Measurements from ENCODE around the gene CAPN7. TPM values are rescaled to one million over a fixed set of nuclear protein-coding genes. Genes with fewer than 3 reads are reported as not detected.

The CAPN7 gene
- total and polyA plus RNA-seq, 5 donors = 13.2 to 33.7 (median 28.9) TPM

- Histone ChIP-seq H3K9me3 (ENCODE audit: control insufficient read depth, low read length) (no peaks in the 10 kb centered on the region), H3K4me1 (ENCODE audit: control insufficient read depth, insufficient read depth, low read length) (peaks cover 11% of the 10 kb centered on the region), H3K27ac (ENCODE audit: low read length) (no peak overlapping the region), H3K27me3 (ENCODE audit: control insufficient read depth, insufficient read depth) (no peaks in the 10 kb centered on the region), H3K4me3 (ENCODE audit: low read length) (no peak overlapping the region)
- 85% methylated on average over 19 of the region's 19 CpGs for WGBS
- intact Hi-C loops (cut with DNase I) = loop anchor here (2.0 to 10.0 kb wide), 6 partner anchors 66 to 116 kb away; partner anchors contain the start of gene SH3BP5 (in 3 of the 4)
- ATAC-seq (no peak), DNase-seq (no peak)
Observed at GRCh38 chr3:15265655-15266509, 59.8 kb downstream of the CAPN7 start.

GRCh38 chr3:15266510-15267376 lies 60.7 kb downstream of the CAPN7 start:
- Histone ChIP-seq H3K4me1 (ENCODE audit: control insufficient read depth, insufficient read depth, low read length) (peaks cover 11% of the 10 kb centered on the region), H3K9me3 (ENCODE audit: control insufficient read depth, low read length) (no peaks in the 10 kb centered on the region), H3K27ac (ENCODE audit: low read length) (no peak overlapping the region), H3K4me3 (ENCODE audit: low read length) (no peak overlapping the region), H3K27me3 (ENCODE audit: control insufficient read depth, insufficient read depth) (no peaks in the 10 kb centered on the region)
- no peak for ATAC-seq
- intact Hi-C loops (cut with DNase I) = loop anchor here (2.0 to 10.0 kb wide), 6 partner anchors 66 to 116 kb away; partner anchors contain the start of gene SH3BP5 (in 3 of the 4)
- no peak for DNase-seq
- WGBS = 67% methylated on average over 13 of the region's 13 CpGs

DNA sequence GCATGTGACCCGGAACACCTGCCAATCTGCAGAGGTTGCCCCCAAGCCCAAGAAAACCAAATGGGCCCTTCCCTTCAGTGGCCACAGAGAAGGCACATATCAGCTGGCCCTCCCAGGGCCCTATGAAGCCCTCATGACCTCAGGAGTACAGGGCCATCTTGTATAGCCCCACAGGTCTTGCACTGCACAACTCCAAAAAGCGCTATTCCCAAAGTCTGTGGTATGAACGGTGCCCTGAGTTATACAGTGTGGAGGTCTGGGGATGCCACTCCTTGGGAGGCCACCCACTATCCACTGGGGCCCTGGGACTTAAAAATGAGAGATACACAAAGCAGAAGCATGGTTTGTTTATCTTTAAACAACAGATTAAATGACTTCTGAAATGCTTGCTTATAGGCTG lies 61.5 kb downstream of the CAPN7 start:
- Histone ChIP-seq H3K27me3 (ENCODE audit: control insufficient read depth, insufficient read depth) (no peaks in the 10 kb centered on the region), H3K27ac (ENCODE audit: low read length) (no peak overlapping the region), H3K4me1 (ENCODE audit: control insufficient read depth, insufficient read depth, low read length) (peaks cover 11% of the 10 kb centered on the region), H3K9me3 (ENCODE audit: control insufficient read depth, low read length) (no peaks in the 10 kb centered on the region), H3K4me3 (ENCODE audit: low read length) (no peak overlapping the region)
- no peak for DNase-seq
- intact Hi-C loops (cut with DNase I) = loop anchor here (2.0 to 10.0 kb wide), 6 partner anchors 65 to 115 kb away; partner anchors contain the start of gene SH3BP5 (in 3 of the 4)
- WGBS = 93% methylated on average over 3 of the region's 3 CpGs
- no peak for ATAC-seq

- H3K9me3 ChIP-seq (ENCODE audit: control insufficient read depth, low read length) = no peaks in the 10 kb centered on the region
- peak; percentile 78 to 81 for ATAC-seq
- WGBS = 26% methylated on average over 15 of the region's 15 CpGs
- no peak overlapping the region for H3K27ac ChIP-seq (ENCODE audit: low read length)
- H3K4me3 ChIP-seq (ENCODE audit: low read length) = no peak overlapping the region
- H3K27me3 ChIP-seq (ENCODE audit: control insufficient read depth, insufficient read depth) = no peaks in the 10 kb centered on the region
- intact Hi-C loops (cut with DNase I) = loop anchor here (5.0 to 10.0 kb wide), 4 partner anchors 64 to 114 kb away; partner anchors contain the start of gene SH3BP5 (in 3 of the 4)
- peak; percentile 89 to 97 (median 93) for DNase-seq
- peaks cover 11% of the 10 kb centered on the region for H3K4me1 ChIP-seq (ENCODE audit: control insufficient read depth, insufficient read depth, low read length)
Observed at GRCh38 chr3:15268033-15268631, 62.1 kb downstream of the CAPN7 start.

GRCh38 chr3:15269091-15269989 lies 63.3 kb downstream of the CAPN7 start:
- no peak overlapping the region for H3K4me3 ChIP-seq (ENCODE audit: low read length)
- intact Hi-C loops (cut with DNase I) = loop anchor here (5.0 to 10.0 kb wide), 4 partner anchors 63 to 113 kb away; partner anchors contain the start of gene SH3BP5 (in 3 of the 4)

DNA sequence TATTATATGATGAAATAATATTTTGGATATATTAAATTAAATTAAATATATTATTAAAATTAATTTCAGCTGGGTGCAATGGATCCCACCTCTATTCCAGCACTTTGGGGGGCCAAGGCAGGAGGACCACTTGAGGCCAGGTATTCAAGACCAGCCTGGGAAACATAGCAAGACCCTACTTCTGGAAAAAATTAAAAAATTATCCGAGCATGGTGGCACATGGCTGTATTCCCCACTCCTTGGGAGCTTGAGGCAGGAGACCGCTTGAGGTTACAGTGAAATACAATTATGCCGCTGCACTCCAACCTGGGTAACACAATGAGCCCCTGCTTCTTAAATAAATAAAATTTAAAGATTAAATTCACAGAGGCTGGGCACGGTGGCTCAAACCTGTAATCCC lies 65.0 kb downstream of the CAPN7 start:
- Histone ChIP-seq H3K27me3 (ENCODE audit: control insufficient read depth, insufficient read depth) (no peaks in the 10 kb centered on the region), H3K4me1 (ENCODE audit: control insufficient read depth, insufficient read depth, low read length) (peaks cover 11% of the 10 kb centered on the region), H3K27ac (ENCODE audit: low read length) (no peak overlapping the region), H3K4me3 (ENCODE audit: low read length) (no peak overlapping the region), H3K9me3 (ENCODE audit: control insufficient read depth, low read length) (no peaks in the 10 kb centered on the region)
- intact Hi-C loops (cut with DNase I) = loop anchor here in 1 of 4 donors (10.0 kb wide), 1 partner anchor 64 kb away; the partner anchor contains the start of gene SH3BP5
- no peak for ATAC-seq
- 93% methylated on average over 4 of the region's 4 CpGs for WGBS
- DNase-seq = no peak

More at GRCh38 chr3:15269091-15269989, 63.3 kb downstream of the CAPN7 start:
- DNase-seq (peak; percentile 92 to 94 (median 93)), ATAC-seq (peak; percentile 81 to 84)
- peak overlapping the region; percentile 16 for H3K27ac ChIP-seq (ENCODE audit: low read length)
- WGBS = 57% methylated on average over 29 of the region's 29 CpGs
- no peaks in the 10 kb centered on the region for H3K27me3 ChIP-seq (ENCODE audit: control insufficient read depth, insufficient read depth)
- no peaks in the 10 kb centered on the region for H3K9me3 ChIP-seq (ENCODE audit: control insufficient read depth, low read length)
- peaks cover 11% of the 10 kb centered on the region for H3K4me1 ChIP-seq (ENCODE audit: control insufficient read depth, insufficient read depth, low read length)

GRCh38 chr3:15271785-15272381 lies 65.8 kb downstream of the CAPN7 start:
- intact Hi-C loops (cut with DNase I) = loop anchor here in 1 of 4 donors (10.0 kb wide), 1 partner anchor 63 kb away; the partner anchor contains the start of gene SH3BP5
- peak; percentile 36 to 41 for ATAC-seq
- Histone ChIP-seq H3K4me1 (ENCODE audit: control insufficient read depth, insufficient read depth, low read length) (peaks cover 11% of the 10 kb centered on the region), H3K27me3 (ENCODE audit: control insufficient read depth, insufficient read depth) (no peaks in the 10 kb centered on the region), H3K27ac (ENCODE audit: low read length) (no peak overlapping the region), H3K4me3 (ENCODE audit: low read length) (no peak overlapping the region), H3K9me3 (ENCODE audit: control insufficient read depth, low read length) (no peaks in the 10 kb centered on the region)
- DNase-seq = peak; percentile 57 to 78 (median 71)
- WGBS = 61% methylated on average over 14 of the region's 14 CpGs

DNA sequence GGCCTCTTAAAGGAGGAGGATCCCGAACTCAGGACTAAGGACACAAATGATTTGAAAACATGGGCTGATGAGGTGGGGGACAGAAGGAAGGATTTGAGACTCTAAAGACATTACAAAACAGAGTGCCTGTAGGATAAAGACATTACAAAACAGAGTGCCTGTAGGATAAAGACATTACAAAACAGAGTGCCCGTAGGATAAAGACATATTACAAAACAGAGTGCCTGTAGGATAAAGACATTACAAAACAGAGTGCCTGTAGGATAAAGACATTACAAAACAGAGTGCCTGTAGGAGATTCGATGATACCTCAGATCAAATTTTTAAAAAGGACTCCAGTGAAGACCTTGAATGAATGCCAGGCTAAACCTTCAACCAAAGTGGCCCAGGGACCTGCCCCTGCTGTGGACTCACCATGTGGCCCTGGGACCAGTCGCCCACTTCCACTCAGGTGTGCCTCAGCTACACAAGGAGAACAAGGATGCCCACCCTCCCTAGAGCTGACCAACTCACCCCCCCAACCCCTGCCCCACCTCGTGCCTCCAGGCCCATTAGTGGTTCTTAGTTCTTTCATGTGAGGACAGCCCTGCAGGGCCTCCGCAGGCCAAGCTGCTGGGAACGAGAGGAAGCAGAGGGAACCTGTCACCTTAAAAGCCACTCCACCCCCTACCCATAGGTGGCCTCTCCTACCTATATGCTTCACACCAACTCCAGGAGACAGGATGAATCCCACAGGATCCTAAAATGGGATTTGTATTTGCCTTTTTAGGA lies 66.6 kb downstream of the CAPN7 start:
- DNase-seq (no peak), ATAC-seq (no peak)
- no peaks in the 10 kb centered on the region for H3K27me3 ChIP-seq (ENCODE audit: control insufficient read depth, insufficient read depth)
- peaks cover 11% of the 10 kb centered on the region for H3K4me1 ChIP-seq (ENCODE audit: control insufficient read depth, insufficient read depth, low read length)
- no peak overlapping the region for H3K4me3 ChIP-seq (ENCODE audit: low read length)
- no peaks in the 10 kb centered on the region for H3K9me3 ChIP-seq (ENCODE audit: control insufficient read depth, low read length)
- H3K27ac ChIP-seq (ENCODE audit: low read length) = no peak overlapping the region
- intact Hi-C loops (cut with DNase I) = loop anchor here in 1 of 4 donors (10.0 kb wide), 1 partner anchor 62 kb away; the partner anchor contains the start of gene SH3BP5
- WGBS = 79% methylated on average over 7 of the region's 7 CpGs

DNA sequence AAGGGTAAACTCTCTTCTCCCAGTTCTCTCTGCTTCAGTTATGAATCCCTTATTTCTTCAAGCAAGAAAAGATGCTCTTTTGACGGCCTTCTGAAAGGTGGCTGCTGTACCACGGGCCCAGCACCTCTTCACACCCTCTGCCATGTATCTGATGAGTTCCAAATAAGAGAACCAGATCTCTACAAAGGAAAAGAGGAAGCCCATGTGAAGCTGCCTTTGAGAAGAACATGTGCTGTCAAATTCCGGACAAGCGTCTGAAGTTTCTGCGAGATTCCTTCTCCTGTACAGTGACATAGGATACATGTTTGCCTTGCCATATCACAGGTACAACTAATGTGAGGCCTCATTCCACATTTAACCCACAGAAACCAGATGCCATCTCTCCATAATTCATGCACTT lies 67.2 kb downstream of the CAPN7 start:
- Histone ChIP-seq H3K4me1 (ENCODE audit: control insufficient read depth, insufficient read depth, low read length) (peaks cover 11% of the 10 kb centered on the region), H3K27ac (ENCODE audit: low read length) (no peak overlapping the region), H3K27me3 (ENCODE audit: control insufficient read depth, insufficient read depth) (no peaks in the 10 kb centered on the region), H3K9me3 (ENCODE audit: control insufficient read depth, low read length) (no peaks in the 10 kb centered on the region), H3K4me3 (ENCODE audit: low read length) (no peak overlapping the region)
- intact Hi-C loops (cut with DNase I) = loop anchor here in 1 of 4 donors (10.0 kb wide), 1 partner anchor 62 kb away; the partner anchor contains the start of gene SH3BP5
- WGBS = 87% methylated on average over 5 of the region's 5 CpGs
- DNase-seq (no peak), ATAC-seq (no peak)
